PFSK-1 (cell line): ENCODE data around the gene PPM1A.
A peak's percentile ranks its signal among the peaks of the same experiment; 100 is the strongest.

Experiments
- FOXP2 ChIP-seq: optimal IDR thresholded peaks from 2 replicates; pipeline ENCODE3; 2011; ENCODE audit warnings: borderline replicate concordance, control low read depth, inconsistent platforms; ENCODE audit not compliant: insufficient read depth; ENCODE audit errors: extremely low read length, extremely low read depth
- POLR2AphosphoS5 ChIP-seq: IDR thresholded peaks from 2 replicates; pipeline ENCODE4 v1.6.1; 2012; ENCODE audit warnings: low read depth, mild to moderate bottlenecking, control low read depth, low read length, moderate library complexity
- REST ChIP-seq, 2 experiments: IDR thresholded peaks; 2 replicates each; pipeline versions ENCODE4 v1.6.1 to v1.8.0; 2011 to 2012; ENCODE audit warnings: low read depth in 2 of 2, low read length in 2 of 2, control low read depth in 1 of 2, inconsistent platforms in 1 of 2, mild to moderate bottlenecking in 1 of 2, moderate library complexity in 1 of 2; ENCODE audit not compliant: insufficient read depth in 1 of 2
- SIN3A ChIP-seq: IDR thresholded peaks from 2 replicates; pipeline ENCODE4 v1.6.1; 2012; ENCODE audit warnings: mild to moderate bottlenecking, low read length, moderate library complexity, borderline replicate concordance; ENCODE audit not compliant: insufficient read depth
- TAF1 ChIP-seq: IDR thresholded peaks from 2 replicates; pipeline ENCODE4 v1.6.1; 2012; ENCODE audit warnings: low read length, control low read depth, borderline replicate concordance; ENCODE audit not compliant: insufficient read depth

Gene PPM1A

DNA sequence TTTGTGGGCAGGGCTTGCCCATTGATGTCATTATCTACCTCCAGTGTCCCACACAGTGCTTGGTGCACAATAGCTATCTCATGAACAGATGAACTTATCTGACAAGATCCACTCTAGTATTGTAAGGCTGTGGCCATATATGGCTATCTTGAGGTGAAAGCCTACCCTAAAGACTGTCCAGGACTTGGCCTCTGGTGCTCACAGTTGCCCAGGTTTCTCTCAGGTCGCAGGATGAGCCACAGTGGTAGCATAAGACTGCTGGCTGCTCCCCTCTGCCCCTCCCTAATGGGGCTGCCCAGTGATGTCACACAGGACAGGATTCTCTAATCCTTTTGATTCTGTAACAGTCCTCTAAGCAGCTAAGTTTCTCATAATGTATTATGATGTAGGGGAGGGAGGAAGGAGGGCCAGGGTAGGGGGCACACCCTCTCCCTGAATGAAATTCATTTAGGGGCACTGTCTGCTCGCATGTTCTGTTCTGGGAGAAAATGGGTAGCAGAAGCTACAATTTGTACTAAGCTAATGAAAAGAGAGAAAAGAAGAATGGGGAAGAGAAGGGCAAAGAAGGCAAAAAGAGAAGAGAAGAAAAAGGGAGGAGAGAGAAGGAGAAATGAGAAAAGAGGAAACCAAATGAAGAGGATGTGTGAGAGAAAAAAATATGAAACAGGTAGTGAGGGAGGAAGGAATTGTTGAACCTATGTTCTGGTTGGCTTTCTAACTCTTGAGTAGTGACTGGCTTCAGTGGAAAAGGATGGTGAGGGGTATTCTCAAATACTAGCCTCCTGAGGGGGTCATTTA, 3.4 kb upstream of the PPM1A start:
- TF ChIP-seq FOXP2 (no peak), SIN3A (no peak), POLR2AphosphoS5 (no peak), TAF1 (no peak)

DNA sequence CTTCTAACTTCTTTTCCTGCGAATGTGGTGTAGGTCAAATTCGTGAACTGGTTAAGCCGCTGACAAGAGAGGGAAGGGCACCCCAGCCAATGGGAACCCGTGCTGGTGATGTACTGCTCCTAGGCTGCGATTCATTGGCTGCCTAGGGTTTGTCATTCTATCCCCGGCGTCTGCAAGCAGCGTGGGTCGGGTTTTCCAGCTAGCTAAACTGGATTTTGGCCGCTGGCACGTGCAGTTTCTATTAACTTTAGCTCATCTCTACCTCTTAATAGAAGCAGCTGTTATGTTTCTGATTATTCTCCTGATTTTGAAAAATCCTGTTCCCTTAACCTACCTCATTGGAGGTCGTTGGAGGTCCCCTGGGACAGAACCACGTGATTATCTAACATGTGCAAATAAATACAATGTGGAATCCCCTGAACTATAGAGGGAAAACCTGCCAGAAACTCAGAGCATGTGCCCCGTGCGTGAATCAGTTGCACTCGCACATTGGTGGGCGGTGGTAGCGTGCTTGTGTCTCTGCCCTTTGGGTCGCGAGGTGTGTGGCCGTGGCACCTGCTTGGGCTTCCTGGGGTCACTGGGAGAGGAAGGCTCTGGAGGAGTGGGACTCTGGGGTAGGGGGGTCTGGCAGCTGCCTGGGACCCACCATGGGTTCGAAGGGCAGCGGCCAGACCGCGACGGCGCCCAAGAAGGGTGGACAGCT, 876 bp upstream of the PPM1A start:
- no peak for TF ChIP-seq POLR2AphosphoS5
- no peak for TF ChIP-seq TAF1
- TF ChIP-seq REST (IDR thresholded peaks at IDR 0.05; ENCODE audit: insufficient read depth in 1 of 2, low read depth in 2 of 2, low read length in 2 of 2), result no peak
- TF ChIP-seq SIN3A, result no peak
- TF ChIP-seq FOXP2, result no peak

DNA sequence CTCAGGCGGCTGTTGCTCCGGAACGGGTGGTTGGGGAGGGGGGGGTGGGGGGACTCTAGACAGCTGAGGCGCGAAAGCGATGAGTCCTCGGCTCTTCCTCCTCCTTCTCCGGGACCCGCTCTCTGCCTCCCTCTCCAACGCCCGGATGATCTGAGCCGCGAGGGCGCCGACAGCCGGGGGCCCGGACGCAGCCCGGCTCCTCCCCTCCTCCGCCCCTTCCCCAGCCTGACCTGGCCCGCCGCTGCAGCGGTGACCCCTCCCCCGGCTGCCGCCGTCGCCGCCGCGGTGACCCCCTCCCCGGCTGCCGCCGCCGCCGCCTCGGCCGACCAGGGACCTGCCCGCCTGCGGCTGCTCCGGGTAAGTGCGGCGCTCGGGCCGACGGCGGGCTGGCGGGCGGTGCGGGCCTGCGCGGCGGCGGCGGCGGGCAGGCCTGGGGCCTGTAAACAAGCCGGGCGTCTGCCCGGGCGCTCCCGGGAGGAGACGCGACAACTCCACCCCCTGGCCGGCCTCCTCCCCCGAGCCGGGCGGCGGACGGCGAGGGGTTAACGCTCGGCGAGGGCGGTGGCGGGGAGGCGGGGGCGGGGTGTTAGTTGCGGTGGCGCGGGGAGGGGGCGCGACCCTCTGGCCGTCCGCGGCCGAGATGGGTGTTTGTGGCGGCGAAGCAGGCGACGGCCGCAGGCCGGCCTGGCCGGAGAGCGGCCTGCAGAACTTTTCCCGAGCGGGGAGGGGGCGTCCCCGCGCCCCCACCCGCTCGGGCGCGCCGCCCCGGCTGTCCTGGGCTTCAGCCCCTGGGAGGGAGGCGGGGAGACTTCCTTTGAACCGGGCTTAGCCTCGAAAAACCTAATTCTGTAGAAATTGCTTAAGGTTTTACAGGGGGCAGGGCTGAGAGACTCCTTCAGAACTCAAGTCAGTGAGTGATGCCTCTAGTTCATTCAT, 568 bp downstream of the PPM1A start:
- peak; percentile 25 for TF ChIP-seq FOXP2
- TF ChIP-seq TAF1, result no peak
- no peak for TF ChIP-seq SIN3A

DNA sequence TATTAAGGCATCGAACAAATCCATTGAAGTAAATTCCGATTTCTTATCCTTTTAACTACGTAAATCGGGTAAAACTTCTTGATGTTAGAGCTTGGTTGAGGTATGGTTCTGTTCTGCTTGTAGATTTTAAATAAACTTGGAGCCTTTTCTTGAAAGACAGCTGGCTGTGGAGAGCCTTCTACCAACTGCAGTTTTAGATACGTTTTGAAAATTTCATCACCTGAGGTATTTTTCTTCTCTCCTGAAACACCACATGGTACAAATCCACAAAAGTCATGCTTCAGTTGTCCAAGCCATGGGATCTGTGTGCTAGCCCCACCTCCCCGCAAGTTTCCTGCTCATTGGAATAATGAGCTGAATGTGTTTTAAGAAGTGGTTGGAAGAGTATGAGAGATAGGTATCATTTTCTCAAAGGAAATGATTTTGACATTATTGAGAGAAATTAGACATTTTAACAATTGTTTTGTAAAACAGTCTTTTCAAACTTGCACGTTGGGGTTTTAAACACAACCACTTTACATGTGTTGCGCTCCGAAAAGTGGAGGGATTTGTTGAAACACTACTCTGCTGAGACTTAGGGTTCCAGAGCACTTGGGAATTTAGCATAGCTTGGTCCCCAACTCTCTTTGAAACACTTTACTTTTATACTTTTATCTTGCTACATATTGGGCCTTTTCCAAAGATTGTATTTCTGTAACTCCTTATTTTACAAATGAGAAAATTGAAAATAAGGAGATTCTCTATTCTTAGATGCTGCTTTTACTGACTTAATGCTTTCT, 1.4 kb downstream of the PPM1A start:
- TF ChIP-seq POLR2AphosphoS5, result no peak
- no peak for TF ChIP-seq FOXP2
- no peak for TF ChIP-seq TAF1
- no peak for TF ChIP-seq REST (IDR thresholded peaks at IDR 0.05; ENCODE audit: insufficient read depth in 1 of 2, low read depth in 2 of 2, low read length in 2 of 2)
- no peak; the same call in 1 of the 2 replicates for TF ChIP-seq SIN3A

DNA sequence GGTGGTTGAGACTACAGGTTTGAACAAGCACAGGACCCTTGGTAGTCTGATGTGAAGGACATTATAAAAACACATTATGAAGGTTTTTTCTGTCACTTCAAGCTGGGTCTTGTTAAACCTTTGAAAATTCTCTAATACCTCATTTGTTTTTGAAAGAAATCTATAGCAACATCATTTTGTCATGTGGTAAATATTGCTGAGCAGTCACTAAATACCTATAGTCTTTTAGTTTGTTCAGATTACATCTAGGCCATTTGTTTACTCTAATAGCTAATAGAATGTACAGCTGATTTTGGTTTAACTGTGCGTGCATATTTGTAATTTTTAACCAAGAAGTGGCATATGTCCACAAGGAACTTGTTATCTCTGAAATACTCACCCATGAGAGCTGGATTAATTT, 2.9 kb downstream of the PPM1A start:
- no peak for TF ChIP-seq POLR2AphosphoS5
- no peak for TF ChIP-seq REST (IDR thresholded peaks at IDR 0.05; ENCODE audit: insufficient read depth in 1 of 2, low read depth in 2 of 2, low read length in 2 of 2)
- no peak for TF ChIP-seq FOXP2
- TF ChIP-seq SIN3A, result no peak
- TF ChIP-seq TAF1, result no peak
